Measurements from ENCODE around the gene PKDCC.
A peak's percentile ranks its signal among the peaks of the same experiment; 100 is the strongest.

Gene PKDCC

GRCh38 chr2:42096869-42097591, 49.2 kb downstream of the PKDCC start:
- Histone ChIP-seq H3K79me1 (ENCODE audit: low read length) (no peaks in the 10 kb centered on the region), H4K5ac (ENCODE audit: low read length) (no peak overlapping the region), H3K9ac (ENCODE audit: low read length) (no peak overlapping the region), H3K36me3 (ENCODE audit: control insufficient read depth, insufficient read depth, low read length) (no peaks in the 10 kb centered on the region), H4K8ac (ENCODE audit: low read depth, low read length) (no peak overlapping the region), H2BK15ac (replicated peaks; ENCODE audit: low read depth) (no peak overlapping the region), H3K23ac (ENCODE audit: low read length) (no peak overlapping the region), H3K27ac (ENCODE audit: low read depth, low read length) (no peak overlapping the region), H3K27me3 (ENCODE audit: insufficient read depth, low read length, poor library complexity) (no peaks in the 10 kb centered on the region), H3K79me2 (ENCODE audit: control insufficient read depth, insufficient read depth, low read length) (no peaks in the 10 kb centered on the region), H3K56ac (ENCODE audit: low read length) (peak overlapping the region; percentile 51), H3K4me3 (ENCODE audit: low read length) (no peak overlapping the region), H3K18ac (ENCODE audit: low read length) (no peak overlapping the region), H3K4me2 (ENCODE audit: low read length) (no peak overlapping the region), H3K4ac (ENCODE audit: low read depth, low read length) (peak overlapping the region; percentile 56), H2BK5ac (ENCODE audit: low read length) (no peak overlapping the region), H2BK120ac (ENCODE audit: low read depth, low read length) (no peak overlapping the region), H2AK5ac (ENCODE audit: low read length) (no peak overlapping the region), H3K4me1 (ENCODE audit: control insufficient read depth, low read depth, low read length) (peaks cover 5% of the 10 kb centered on the region)
- DNase-seq: no peak
- WGBS (ENCODE audit: extremely low coverage, insufficient coverage, low lambda C conversion rate): no CpG with 5 or more reads among the region's 10 CpGs

GRCh38 chr2:42098571-42099437, 51.0 kb downstream of the PKDCC start:
- H3K4me2 ChIP-seq (ENCODE audit: low read length): no peak overlapping the region
- H3K9ac ChIP-seq (ENCODE audit: low read length): no peak overlapping the region
- H3K79me2 ChIP-seq (ENCODE audit: control insufficient read depth, insufficient read depth, low read length): no peaks in the 10 kb centered on the region
- DNase-seq: no peak
- no peak overlapping the region for H4K8ac ChIP-seq (ENCODE audit: low read depth, low read length)
- H3K4me1 ChIP-seq (ENCODE audit: control insufficient read depth, low read depth, low read length): peaks cover 5% of the 10 kb centered on the region
- no peaks in the 10 kb centered on the region for H3K79me1 ChIP-seq (ENCODE audit: low read length)
- no peaks in the 10 kb centered on the region for H3K27me3 ChIP-seq (ENCODE audit: insufficient read depth, low read length, poor library complexity)
- H2AK5ac ChIP-seq (ENCODE audit: low read length): peak overlapping the region; percentile 82
- no peak overlapping the region for H3K18ac ChIP-seq (ENCODE audit: low read length)
- H2BK15ac ChIP-seq (replicated peaks; ENCODE audit: low read depth): no peak overlapping the region
- no CpG with 5 or more reads among the region's 9 CpGs for WGBS (ENCODE audit: extremely low coverage, insufficient coverage, low lambda C conversion rate)
- H2BK5ac ChIP-seq (ENCODE audit: low read length): no peak overlapping the region
- H3K23ac ChIP-seq (ENCODE audit: low read length): no peak overlapping the region
- H3K56ac ChIP-seq (ENCODE audit: low read length): peak overlapping the region; percentile 3
- no peak overlapping the region for H3K27ac ChIP-seq (ENCODE audit: low read depth, low read length)
- H3K36me3 ChIP-seq (ENCODE audit: control insufficient read depth, insufficient read depth, low read length): no peaks in the 10 kb centered on the region
- no peak overlapping the region for H4K5ac ChIP-seq (ENCODE audit: low read length)
- H3K4me3 ChIP-seq (ENCODE audit: low read length): no peak overlapping the region
- no peak overlapping the region for H3K4ac ChIP-seq (ENCODE audit: low read depth, low read length)
- no peak overlapping the region for H2BK120ac ChIP-seq (ENCODE audit: low read depth, low read length)

GRCh38 chr2:42099438-42100173, 51.8 kb downstream of the PKDCC start:
- H3K36me3 ChIP-seq (ENCODE audit: control insufficient read depth, insufficient read depth, low read length): no peaks in the 10 kb centered on the region
- no peak overlapping the region for H3K4me2 ChIP-seq (ENCODE audit: low read length)
- no peak overlapping the region for H3K27ac ChIP-seq (ENCODE audit: low read depth, low read length)
- H4K8ac ChIP-seq (ENCODE audit: low read depth, low read length): no peak overlapping the region
- H3K18ac ChIP-seq (ENCODE audit: low read length): no peak overlapping the region
- WGBS (ENCODE audit: extremely low coverage, insufficient coverage, low lambda C conversion rate): no CpG with 5 or more reads among the region's 6 CpGs
- no peaks in the 10 kb centered on the region for H3K79me2 ChIP-seq (ENCODE audit: control insufficient read depth, insufficient read depth, low read length)
- H3K4me1 ChIP-seq (ENCODE audit: control insufficient read depth, low read depth, low read length): peaks cover 5% of the 10 kb centered on the region
- no peak overlapping the region for H2BK5ac ChIP-seq (ENCODE audit: low read length)
- no peak overlapping the region for H3K23ac ChIP-seq (ENCODE audit: low read length)
- no peaks in the 10 kb centered on the region for H3K79me1 ChIP-seq (ENCODE audit: low read length)
- no peak overlapping the region for H3K4me3 ChIP-seq (ENCODE audit: low read length)
- no peak overlapping the region for H3K9ac ChIP-seq (ENCODE audit: low read length)
- H3K56ac ChIP-seq (ENCODE audit: low read length): no peak overlapping the region
- H3K4ac ChIP-seq (ENCODE audit: low read depth, low read length): no peak overlapping the region
- DNase-seq: peak; percentile 64
- no peak overlapping the region for H4K5ac ChIP-seq (ENCODE audit: low read length)
- no peak overlapping the region for H2BK15ac ChIP-seq (replicated peaks; ENCODE audit: low read depth)
- H2BK120ac ChIP-seq (ENCODE audit: low read depth, low read length): no peak overlapping the region
- H2AK5ac ChIP-seq (ENCODE audit: low read length): peak overlapping the region; percentile 82
- H3K27me3 ChIP-seq (ENCODE audit: insufficient read depth, low read length, poor library complexity): no peaks in the 10 kb centered on the region

GRCh38 chr2:42100683-42101205, 52.9 kb downstream of the PKDCC start:
- no peak overlapping the region for H3K4me2 ChIP-seq (ENCODE audit: low read length)
- peak overlapping the region; percentile 27 for H2AK5ac ChIP-seq (ENCODE audit: low read length)
- peak overlapping the region; percentile 40 for H3K56ac ChIP-seq (ENCODE audit: low read length)
- no peak overlapping the region for H2BK15ac ChIP-seq (replicated peaks; ENCODE audit: low read depth)
- no peak overlapping the region for H4K8ac ChIP-seq (ENCODE audit: low read depth, low read length)
- no peaks in the 10 kb centered on the region for H3K79me2 ChIP-seq (ENCODE audit: control insufficient read depth, insufficient read depth, low read length)
- DNase-seq: no peak
- H3K4me1 ChIP-seq (ENCODE audit: control insufficient read depth, low read depth, low read length): peaks cover 8% of the 10 kb centered on the region
- no peak overlapping the region for H3K9ac ChIP-seq (ENCODE audit: low read length)
- H2BK5ac ChIP-seq (ENCODE audit: low read length): peak overlapping the region; percentile 35
- H3K27me3 ChIP-seq (ENCODE audit: insufficient read depth, low read length, poor library complexity): no peaks in the 10 kb centered on the region
- H3K18ac ChIP-seq (ENCODE audit: low read length): peak overlapping the region; percentile 1
- no peak overlapping the region for H3K4me3 ChIP-seq (ENCODE audit: low read length)
- no peaks in the 10 kb centered on the region for H3K36me3 ChIP-seq (ENCODE audit: control insufficient read depth, insufficient read depth, low read length)
- H3K79me1 ChIP-seq (ENCODE audit: low read length): no peaks in the 10 kb centered on the region
- peak overlapping the region; percentile 65 for H3K4ac ChIP-seq (ENCODE audit: low read depth, low read length)
- no peak overlapping the region for H2BK120ac ChIP-seq (ENCODE audit: low read depth, low read length)
- H3K27ac ChIP-seq (ENCODE audit: low read depth, low read length): no peak overlapping the region
- WGBS (ENCODE audit: extremely low coverage, insufficient coverage, low lambda C conversion rate): no CpG with 5 or more reads among the region's 20 CpGs
- no peak overlapping the region for H4K5ac ChIP-seq (ENCODE audit: low read length)
- no peak overlapping the region for H3K23ac ChIP-seq (ENCODE audit: low read length)

GRCh38 chr2:42101206-42102023, 53.6 kb downstream of the PKDCC start:
- peak; percentile 76 for DNase-seq

More at GRCh38 chr2:42101206-42102023, 53.6 kb downstream of the PKDCC start:
- Histone ChIP-seq H3K27me3 (ENCODE audit: insufficient read depth, low read length, poor library complexity) (no peaks in the 10 kb centered on the region), H2AK5ac (ENCODE audit: low read length) (no peak overlapping the region), H3K18ac (ENCODE audit: low read length) (peak overlapping the region; percentile 99), H3K56ac (ENCODE audit: low read length) (peak overlapping the region; percentile 92), H3K4me3 (ENCODE audit: low read length) (no peak overlapping the region), H2BK5ac (ENCODE audit: low read length) (peak overlapping the region; percentile 94), H3K79me2 (ENCODE audit: control insufficient read depth, insufficient read depth, low read length) (no peaks in the 10 kb centered on the region), H4K8ac (ENCODE audit: low read depth, low read length) (no peak overlapping the region), H3K27ac (ENCODE audit: low read depth, low read length) (peak overlapping the region; percentile 98), H2BK120ac (ENCODE audit: low read depth, low read length) (peak overlapping the region; percentile 10), H2BK15ac (replicated peaks; ENCODE audit: low read depth) (no peak overlapping the region), H3K79me1 (ENCODE audit: low read length) (no peaks in the 10 kb centered on the region), H3K9ac (ENCODE audit: low read length) (peak overlapping the region; percentile 73), H3K4ac (ENCODE audit: low read depth, low read length) (peak overlapping the region; percentile 71), H4K5ac (ENCODE audit: low read length) (peak overlapping the region; percentile 90), H3K4me1 (ENCODE audit: control insufficient read depth, low read depth, low read length) (peaks cover 8% of the 10 kb centered on the region), H3K23ac (ENCODE audit: low read length) (peak overlapping the region; percentile 85), H3K4me2 (ENCODE audit: low read length) (no peak overlapping the region), H3K36me3 (ENCODE audit: control insufficient read depth, insufficient read depth, low read length) (no peaks in the 10 kb centered on the region)
- no CpG with 5 or more reads among the region's 77 CpGs for WGBS (ENCODE audit: extremely low coverage, insufficient coverage, low lambda C conversion rate)
